ENCODE data around the gene ARHGAP10.

ARHGAP10 gene

DNA sequence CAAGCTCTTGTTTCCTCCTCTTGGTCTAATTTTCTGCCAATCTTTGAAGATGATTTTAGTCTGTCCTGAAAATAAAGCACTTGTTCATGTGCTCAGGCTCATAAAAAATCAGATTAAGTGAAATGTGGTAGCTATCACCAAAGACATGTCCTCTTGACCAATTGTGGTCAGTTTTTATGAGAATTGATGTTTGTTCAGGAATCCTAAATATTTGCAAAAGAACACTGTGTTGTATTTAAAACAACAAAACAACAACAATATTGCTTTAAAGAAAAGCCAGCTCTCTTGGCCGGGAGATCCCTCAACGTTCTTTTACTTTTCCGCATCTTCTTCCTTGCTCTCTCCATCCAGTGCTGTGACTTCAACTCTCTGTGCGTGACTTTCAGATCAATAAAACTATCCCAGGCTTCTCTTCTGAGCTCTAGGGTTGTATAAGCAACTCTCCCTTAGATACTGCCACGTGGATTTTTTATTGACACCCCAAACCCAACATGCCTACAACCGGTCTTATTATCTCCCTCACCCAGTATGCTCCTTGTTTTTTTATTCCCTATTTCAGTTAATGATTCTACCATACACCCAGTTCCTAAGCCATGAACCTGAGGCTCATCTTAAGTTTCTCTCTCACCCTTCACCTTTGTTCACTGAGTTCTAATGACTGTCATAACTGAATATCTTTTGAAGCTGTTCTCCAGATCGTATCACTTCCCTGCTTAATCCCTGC, 309.9 kb downstream of the ARHGAP10 start:
- Histone ChIP-seq H3K36me3 (ENCODE audit: control insufficient read depth, insufficient read depth, low read length) (no peaks in the 10 kb centered on the region), H3K27me3 (ENCODE audit: control insufficient read depth, insufficient read depth, low read length) (no peaks in the 10 kb centered on the region), H3K9me3 (ENCODE audit: control insufficient read depth, low read length) (no peaks in the 10 kb centered on the region), H3K4me1 (ENCODE audit: control insufficient read depth, insufficient read depth, low read length) (no peaks in the 10 kb centered on the region), H3K4me3 (ENCODE audit: low read length) (no peak overlapping the region), H3K9ac (ENCODE audit: low read length) (no peak overlapping the region)

DNA sequence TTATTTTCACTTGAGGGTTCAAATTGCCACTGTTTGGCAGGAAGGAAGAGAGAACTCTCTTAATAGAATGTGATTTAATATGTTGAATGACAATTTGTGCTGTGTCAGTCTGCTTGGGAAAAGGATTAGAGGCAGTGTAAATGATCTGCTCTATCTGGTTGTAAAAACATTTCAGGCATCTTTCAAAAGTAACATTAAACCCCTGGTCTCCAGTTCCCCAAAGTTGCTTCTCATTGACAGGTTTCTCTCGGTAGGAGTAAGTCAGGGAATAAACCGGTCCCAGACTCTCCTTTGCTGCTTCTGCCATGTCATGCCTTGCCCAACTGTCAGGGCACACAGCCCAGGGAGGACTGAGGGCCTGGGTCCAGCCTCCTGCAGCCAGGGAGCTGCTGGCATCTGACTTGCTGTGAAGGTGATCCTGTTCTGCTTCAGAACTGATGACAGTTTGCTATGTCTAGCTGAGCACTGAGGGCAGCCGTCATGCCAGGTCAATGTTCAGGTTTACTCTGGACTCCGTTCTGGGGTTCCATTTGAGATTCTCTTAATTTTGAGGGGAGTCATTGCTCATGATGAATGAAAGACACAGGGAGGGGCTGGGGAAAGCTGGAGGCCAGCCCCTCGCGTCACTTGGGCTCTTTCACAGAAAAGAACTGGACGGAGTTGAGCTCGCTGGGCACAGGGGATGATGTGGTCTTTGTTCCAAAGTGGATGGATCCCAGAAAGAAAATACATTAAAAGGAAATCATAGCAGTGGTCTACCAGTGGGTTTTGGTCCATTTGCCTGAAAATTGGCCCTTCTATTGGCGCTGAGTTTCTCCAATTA, 312.4 kb downstream of the ARHGAP10 start:
- H3K36me3 ChIP-seq (ENCODE audit: control insufficient read depth, insufficient read depth, low read length) = no peaks in the 10 kb centered on the region
- no peak overlapping the region for H3K4me3 ChIP-seq (ENCODE audit: low read length)
- no peaks in the 10 kb centered on the region for H3K4me1 ChIP-seq (ENCODE audit: control insufficient read depth, insufficient read depth, low read length)
- no peaks in the 10 kb centered on the region for H3K9me3 ChIP-seq (ENCODE audit: control insufficient read depth, low read length)
- no peak overlapping the region for H3K9ac ChIP-seq (ENCODE audit: low read length)
- no peaks in the 10 kb centered on the region for H3K27me3 ChIP-seq (ENCODE audit: control insufficient read depth, insufficient read depth, low read length)

DNA sequence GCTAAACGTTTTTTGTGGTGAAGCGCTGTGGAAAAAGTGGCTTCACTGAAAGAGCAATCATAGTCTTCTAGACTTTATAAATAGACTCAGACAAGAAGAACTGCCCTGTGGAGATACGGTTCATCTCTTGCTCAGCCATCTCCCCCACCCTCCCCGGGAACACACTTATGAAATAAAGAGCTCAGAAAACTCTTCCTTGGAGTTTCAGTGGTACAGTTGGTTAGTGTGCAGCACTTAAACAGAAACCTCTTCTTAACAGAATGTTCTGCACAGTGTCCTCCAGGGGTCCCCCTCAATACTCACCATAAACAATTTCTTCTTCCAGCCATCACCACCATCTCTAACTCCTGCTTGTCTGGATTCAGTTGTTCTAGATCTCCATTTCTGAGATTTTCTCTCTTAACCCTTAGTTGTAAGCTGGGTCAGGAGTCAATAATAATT, 313.0 kb downstream of the ARHGAP10 start:
- Histone ChIP-seq H3K4me1 (ENCODE audit: control insufficient read depth, insufficient read depth, low read length) (no peaks in the 10 kb centered on the region), H3K27me3 (ENCODE audit: control insufficient read depth, insufficient read depth, low read length) (no peaks in the 10 kb centered on the region), H3K9me3 (ENCODE audit: control insufficient read depth, low read length) (no peaks in the 10 kb centered on the region)

DNA sequence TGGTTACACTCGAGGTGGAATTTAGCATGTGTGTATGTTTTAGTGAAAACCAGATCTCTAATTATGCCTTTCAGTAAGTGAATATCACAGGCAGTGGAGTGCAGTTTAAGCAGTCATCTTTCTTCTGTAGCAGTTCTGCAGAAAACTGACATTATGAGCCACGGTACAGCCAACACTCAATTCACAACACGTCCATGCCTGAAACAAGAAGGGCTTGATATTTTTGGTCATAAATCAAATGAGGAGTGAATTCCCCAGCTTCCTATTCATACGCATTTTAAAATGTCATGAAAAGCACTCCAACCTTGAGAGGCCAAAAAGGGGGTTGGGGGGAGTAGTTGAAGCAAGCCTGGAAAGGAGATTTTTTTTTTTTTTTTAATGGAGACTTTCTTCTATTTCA, 316.7 kb downstream of the ARHGAP10 start:
- Histone ChIP-seq H3K27me3 (ENCODE audit: control insufficient read depth, insufficient read depth, low read length) (no peaks in the 10 kb centered on the region), H3K4me1 (ENCODE audit: control insufficient read depth, insufficient read depth, low read length) (peaks cover 6% of the 10 kb centered on the region), H3K9ac (ENCODE audit: low read length) (no peak overlapping the region), H3K9me3 (ENCODE audit: control insufficient read depth, low read length) (no peaks in the 10 kb centered on the region), H3K4me3 (ENCODE audit: low read length) (no peak overlapping the region), H3K36me3 (ENCODE audit: control insufficient read depth, insufficient read depth, low read length) (no peaks in the 10 kb centered on the region)

More for the DNA sequence above, 313.0 kb downstream of the ARHGAP10 start:
- Histone ChIP-seq H3K4me3 (ENCODE audit: low read length) (no peak overlapping the region), H3K36me3 (ENCODE audit: control insufficient read depth, insufficient read depth, low read length) (no peaks in the 10 kb centered on the region), H3K9ac (ENCODE audit: low read length) (no peak overlapping the region)

DNA sequence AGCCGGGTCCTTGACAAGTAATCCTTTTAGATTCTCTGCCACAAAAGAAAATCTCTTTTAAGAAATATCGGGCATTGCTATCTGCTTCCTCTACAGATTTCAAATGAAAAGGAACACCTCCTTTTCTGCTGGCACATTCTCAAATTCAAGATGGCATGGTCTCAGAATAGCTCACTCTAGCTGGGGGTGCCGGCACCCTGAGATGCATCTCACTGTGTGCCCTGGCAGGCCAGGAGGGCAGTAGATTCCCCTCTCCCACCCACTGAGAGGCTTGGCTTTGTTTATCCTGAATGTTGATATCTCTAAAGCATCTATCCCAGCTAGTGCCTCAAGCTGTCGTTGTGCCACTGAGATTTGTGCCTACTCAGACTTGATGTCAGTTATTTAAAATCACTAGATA, 319.5 kb downstream of the ARHGAP10 start:
- H3K9me3 ChIP-seq (ENCODE audit: control insufficient read depth, low read length) = no peaks in the 10 kb centered on the region
- H3K4me1 ChIP-seq (ENCODE audit: control insufficient read depth, insufficient read depth, low read length) = peaks cover 14% of the 10 kb centered on the region
- no peak overlapping the region for H3K4me3 ChIP-seq (ENCODE audit: low read length)
- no peaks in the 10 kb centered on the region for H3K36me3 ChIP-seq (ENCODE audit: control insufficient read depth, insufficient read depth, low read length)
- H3K27me3 ChIP-seq (ENCODE audit: control insufficient read depth, insufficient read depth, low read length) = no peaks in the 10 kb centered on the region
- H3K9ac ChIP-seq (ENCODE audit: low read length) = no peak overlapping the region

DNA sequence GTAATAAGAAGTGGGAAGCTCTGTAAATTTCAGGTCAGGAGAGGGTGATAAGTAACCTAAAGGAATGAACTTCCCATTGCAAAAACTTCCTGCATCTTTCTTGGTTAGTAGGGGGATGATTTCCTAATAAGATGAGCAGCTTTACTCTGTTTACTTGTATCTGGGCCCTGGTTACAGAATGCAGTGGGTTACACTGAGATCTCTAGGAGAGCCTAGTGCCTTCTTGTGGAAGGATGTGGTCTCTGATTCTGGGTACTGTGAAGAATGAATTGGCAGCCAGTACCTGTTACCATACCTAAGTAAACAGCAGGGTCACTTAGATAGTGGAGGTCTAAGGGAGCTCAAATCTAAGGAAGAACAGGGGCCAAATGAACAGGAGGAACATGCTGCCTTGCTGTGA, 320.6 kb downstream of the ARHGAP10 start:
- Histone ChIP-seq H3K36me3 (ENCODE audit: control insufficient read depth, insufficient read depth, low read length) (no peaks in the 10 kb centered on the region), H3K9me3 (ENCODE audit: control insufficient read depth, low read length) (no peaks in the 10 kb centered on the region), H3K4me1 (ENCODE audit: control insufficient read depth, insufficient read depth, low read length) (peaks cover 14% of the 10 kb centered on the region), H3K9ac (ENCODE audit: low read length) (no peak overlapping the region), H3K4me3 (ENCODE audit: low read length) (no peak overlapping the region), H3K27me3 (ENCODE audit: control insufficient read depth, insufficient read depth, low read length) (no peaks in the 10 kb centered on the region)

DNA sequence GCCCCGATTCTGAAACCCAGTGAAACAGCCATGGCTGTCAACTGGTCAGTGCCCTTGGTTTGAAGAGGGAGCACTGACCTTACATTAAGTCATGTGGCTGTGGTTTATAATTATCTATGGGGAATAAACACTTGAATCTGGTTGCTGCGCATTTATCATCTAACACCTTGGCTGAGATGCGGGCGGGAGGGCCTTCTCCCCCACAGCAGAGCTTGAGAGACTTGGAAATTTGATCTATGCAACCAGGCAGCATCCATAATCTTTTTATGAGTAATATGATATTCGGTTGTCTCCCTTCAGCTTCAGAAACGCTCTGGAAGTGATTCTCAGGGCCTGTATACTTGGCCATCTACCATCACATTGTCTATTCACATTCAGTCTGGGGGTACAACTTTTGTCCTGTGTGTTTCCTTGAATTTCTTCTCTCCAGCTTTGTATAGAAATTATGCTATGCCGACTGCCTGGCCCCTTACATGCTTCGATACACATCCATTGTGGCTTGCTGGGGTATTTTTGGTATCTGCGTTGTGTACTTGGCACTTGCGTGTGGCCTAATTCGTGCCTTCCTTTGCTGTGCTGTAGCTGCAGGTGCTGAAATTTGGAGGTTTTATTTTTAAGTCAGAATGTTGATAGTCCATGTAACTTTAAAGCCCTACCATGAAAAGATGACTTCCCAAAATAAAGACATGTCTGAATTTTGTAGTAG, 321.6 kb downstream of the ARHGAP10 start:
- no peak overlapping the region for H3K4me3 ChIP-seq (ENCODE audit: low read length)
- H3K4me1 ChIP-seq (ENCODE audit: control insufficient read depth, insufficient read depth, low read length) = peaks cover 14% of the 10 kb centered on the region
- no peaks in the 10 kb centered on the region for H3K9me3 ChIP-seq (ENCODE audit: control insufficient read depth, low read length)
- no peak overlapping the region for H3K9ac ChIP-seq (ENCODE audit: low read length)
- no peaks in the 10 kb centered on the region for H3K36me3 ChIP-seq (ENCODE audit: control insufficient read depth, insufficient read depth, low read length)
- no peaks in the 10 kb centered on the region for H3K27me3 ChIP-seq (ENCODE audit: control insufficient read depth, insufficient read depth, low read length)

DNA sequence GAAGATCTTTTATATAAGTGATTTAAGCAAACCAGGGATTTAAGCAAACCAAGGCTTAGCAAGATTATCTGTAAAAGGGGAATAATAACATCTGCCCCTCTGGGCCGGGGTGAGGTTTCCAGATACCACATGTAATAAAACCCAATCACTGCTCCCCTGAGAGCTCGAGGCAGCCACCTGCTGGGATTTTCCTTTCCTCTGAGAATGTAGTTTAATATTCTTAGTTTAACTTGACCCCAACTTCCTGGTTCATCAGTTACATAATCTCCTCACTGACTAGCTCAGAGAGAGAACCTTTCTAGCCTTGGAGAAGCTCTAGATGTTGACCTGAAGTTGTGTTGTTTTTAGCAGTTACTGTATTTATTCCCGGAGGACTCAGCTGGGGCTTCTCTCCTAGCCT, 322.4 kb downstream of the ARHGAP10 start:
- Histone ChIP-seq H3K4me3 (ENCODE audit: low read length) (no peak overlapping the region), H3K4me1 (ENCODE audit: control insufficient read depth, insufficient read depth, low read length) (peaks cover 21% of the 10 kb centered on the region), H3K27me3 (ENCODE audit: control insufficient read depth, insufficient read depth, low read length) (no peaks in the 10 kb centered on the region), H3K9me3 (ENCODE audit: control insufficient read depth, low read length) (no peaks in the 10 kb centered on the region), H3K36me3 (ENCODE audit: control insufficient read depth, insufficient read depth, low read length) (no peaks in the 10 kb centered on the region), H3K9ac (ENCODE audit: low read length) (no peak overlapping the region)

DNA sequence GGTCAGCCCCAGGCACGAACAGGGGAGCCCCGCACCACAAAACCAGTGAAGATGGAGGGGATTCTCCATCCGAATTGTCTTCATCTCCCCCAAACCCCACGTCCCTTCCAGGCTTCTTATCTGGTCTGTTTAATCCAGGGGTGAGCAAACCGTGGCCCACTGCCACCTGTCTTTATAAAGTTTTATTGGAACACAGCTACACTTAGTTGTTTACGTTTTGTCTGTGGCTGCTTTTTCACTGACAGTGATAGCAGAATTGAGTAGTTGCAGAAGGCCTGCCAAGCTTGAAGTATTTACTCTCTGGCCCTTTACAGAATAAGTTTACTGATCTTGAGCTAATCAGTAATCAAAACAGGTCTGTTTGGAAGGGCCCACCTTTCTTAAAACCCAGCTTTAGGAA, 324.0 kb downstream of the ARHGAP10 start:
- Histone ChIP-seq H3K36me3 (ENCODE audit: control insufficient read depth, insufficient read depth, low read length) (no peaks in the 10 kb centered on the region), H3K9ac (ENCODE audit: low read length) (no peak overlapping the region), H3K4me3 (ENCODE audit: low read length) (no peak overlapping the region), H3K4me1 (ENCODE audit: control insufficient read depth, insufficient read depth, low read length) (peaks cover 34% of the 10 kb centered on the region), H3K27me3 (ENCODE audit: control insufficient read depth, insufficient read depth, low read length) (no peaks in the 10 kb centered on the region), H3K9me3 (ENCODE audit: control insufficient read depth, low read length) (no peaks in the 10 kb centered on the region)

DNA sequence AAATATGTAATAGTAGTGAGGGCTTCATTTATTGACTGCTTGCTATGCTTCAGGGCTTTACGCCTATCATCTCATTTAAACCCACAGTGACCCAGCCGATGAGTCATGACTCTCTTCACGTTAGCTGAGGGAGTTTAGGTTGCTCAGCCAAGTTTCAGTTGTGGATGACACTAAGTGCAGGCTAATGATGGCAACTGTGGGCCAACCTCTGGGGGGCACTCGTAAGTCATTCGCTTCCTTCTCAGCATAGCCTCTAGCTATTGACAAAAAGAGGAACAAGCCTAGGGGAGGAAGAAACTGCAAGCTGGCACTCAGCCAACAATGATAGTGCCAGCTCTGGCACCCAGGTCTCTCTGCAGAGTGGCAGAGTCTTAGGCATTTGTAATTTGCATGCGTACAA, 325.0 kb downstream of the ARHGAP10 start:
- Histone ChIP-seq H3K9me3 (ENCODE audit: control insufficient read depth, low read length) (no peaks in the 10 kb centered on the region), H3K4me1 (ENCODE audit: control insufficient read depth, insufficient read depth, low read length) (peaks cover 43% of the 10 kb centered on the region), H3K4me3 (ENCODE audit: low read length) (no peak overlapping the region), H3K27me3 (ENCODE audit: control insufficient read depth, insufficient read depth, low read length) (no peaks in the 10 kb centered on the region), H3K9ac (ENCODE audit: low read length) (no peak overlapping the region), H3K36me3 (ENCODE audit: control insufficient read depth, insufficient read depth, low read length) (no peaks in the 10 kb centered on the region)

DNA sequence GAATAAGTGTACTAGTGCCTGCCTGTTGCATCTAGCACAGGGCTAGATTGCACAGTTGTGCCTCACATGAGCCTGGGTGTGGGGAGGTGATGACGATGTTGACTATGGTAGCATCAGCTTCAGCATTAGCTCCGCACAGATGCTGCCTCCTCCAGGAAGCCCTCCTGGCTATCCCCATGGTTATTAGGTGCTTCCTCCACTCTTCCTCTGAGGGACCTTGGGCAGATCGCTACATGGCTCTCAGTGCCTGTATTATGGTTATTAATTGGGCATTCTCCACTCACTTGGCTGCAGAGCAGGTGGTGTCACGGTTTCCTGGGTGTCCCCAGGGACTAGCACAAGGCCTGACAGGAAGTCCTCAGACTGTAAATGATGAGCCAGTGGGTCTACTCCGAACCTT, 325.6 kb downstream of the ARHGAP10 start:
- Histone ChIP-seq H3K9me3 (ENCODE audit: control insufficient read depth, low read length) (no peaks in the 10 kb centered on the region), H3K4me3 (ENCODE audit: low read length) (no peak overlapping the region), H3K4me1 (ENCODE audit: control insufficient read depth, insufficient read depth, low read length) (peaks cover 46% of the 10 kb centered on the region), H3K9ac (ENCODE audit: low read length) (no peak overlapping the region), H3K36me3 (ENCODE audit: control insufficient read depth, insufficient read depth, low read length) (no peaks in the 10 kb centered on the region), H3K27me3 (ENCODE audit: control insufficient read depth, insufficient read depth, low read length) (no peaks in the 10 kb centered on the region)
